ENCODE measurements around the gene UBD. TPM values are rescaled to one million over a fixed set of nuclear protein-coding genes. Genes with fewer than 3 reads are reported as not detected.

The UBD gene
- total RNA-seq, result under 1 TPM in 1 of 4 donors, not detected in 3; 0.36 TPM

DNA sequence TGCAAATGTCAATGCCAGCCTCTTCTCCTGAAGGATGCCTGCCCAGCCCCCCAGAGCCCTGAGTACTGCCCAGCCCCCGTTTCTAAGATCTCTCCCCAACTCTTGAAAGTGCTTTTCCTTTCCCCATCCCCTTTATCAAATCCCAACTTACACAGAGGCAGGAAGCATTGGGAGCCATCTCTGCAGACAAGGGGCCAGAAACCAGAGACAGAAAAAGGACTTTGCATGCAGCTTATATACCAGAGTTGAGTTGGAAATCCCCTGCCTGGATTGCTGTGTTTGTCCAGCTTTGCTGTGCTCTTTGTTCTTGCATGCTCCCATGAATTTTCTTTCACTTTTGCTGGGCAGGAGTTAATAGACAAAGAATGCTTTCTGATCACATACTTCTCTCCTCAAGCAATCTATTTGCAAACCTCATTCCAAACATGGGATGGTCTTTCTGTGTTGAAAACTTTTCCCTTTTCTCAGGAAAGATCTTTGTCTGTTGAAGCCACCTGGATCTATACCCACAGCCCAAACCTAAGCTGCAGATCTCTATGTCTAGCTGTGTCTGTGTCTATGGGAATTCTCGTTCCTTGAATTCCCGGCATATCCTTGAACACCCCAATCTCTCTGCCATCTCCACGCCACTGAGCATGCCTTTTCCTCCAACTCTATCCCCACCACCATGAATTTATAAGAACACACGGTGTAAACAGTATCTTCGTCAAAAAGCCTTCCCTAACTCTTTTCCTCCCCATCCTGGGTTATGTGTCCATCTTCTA lies at the start of gene UBD:
TSS of gene UBD (minus strand) at position 209 of the 764 bp plus-strand sequence. CDS start at position 178, 31 bp downstream.
- WGBS, 2 donors, result 75 to 83% methylated on average over 6 of the region's 6 CpGs
- no peak for DNase-seq (ENCODE audit: low spot score in 2 of 2)
- intact Hi-C loops (cut with DNase I; ENCODE audit: low total_unique reads), result no loop called here
- TF ChIP-seq, protein P1, sequence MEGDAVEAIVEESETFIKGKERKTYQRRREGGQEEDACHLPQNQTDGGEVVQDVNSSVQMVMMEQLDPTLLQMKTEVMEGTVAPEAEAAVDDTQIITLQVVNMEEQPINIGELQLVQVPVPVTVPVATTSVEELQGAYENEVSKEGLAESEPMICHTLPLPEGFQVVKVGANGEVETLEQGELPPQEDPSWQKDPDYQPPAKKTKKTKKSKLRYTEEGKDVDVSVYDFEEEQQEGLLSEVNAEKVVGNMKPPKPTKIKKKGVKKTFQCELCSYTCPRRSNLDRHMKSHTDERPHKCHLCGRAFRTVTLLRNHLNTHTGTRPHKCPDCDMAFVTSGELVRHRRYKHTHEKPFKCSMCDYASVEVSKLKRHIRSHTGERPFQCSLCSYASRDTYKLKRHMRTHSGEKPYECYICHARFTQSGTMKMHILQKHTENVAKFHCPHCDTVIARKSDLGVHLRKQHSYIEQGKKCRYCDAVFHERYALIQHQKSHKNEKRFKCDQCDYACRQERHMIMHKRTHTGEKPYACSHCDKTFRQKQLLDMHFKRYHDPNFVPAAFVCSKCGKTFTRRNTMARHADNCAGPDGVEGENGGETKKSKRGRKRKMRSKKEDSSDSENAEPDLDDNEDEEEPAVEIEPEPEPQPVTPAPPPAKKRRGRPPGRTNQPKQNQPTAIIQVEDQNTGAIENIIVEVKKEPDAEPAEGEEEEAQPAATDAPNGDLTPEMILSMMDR (IDR thresholded peaks at IDR 0.05), result no peak
- TF ChIP-seq POLR2A (IDR thresholded peaks at IDR 0.05), result no peak
- no peak within 1 kb of the TSS for H3K4me3 ChIP-seq (ENCODE audit: low read depth, poor library complexity, severe bottlenecking)

DNA sequence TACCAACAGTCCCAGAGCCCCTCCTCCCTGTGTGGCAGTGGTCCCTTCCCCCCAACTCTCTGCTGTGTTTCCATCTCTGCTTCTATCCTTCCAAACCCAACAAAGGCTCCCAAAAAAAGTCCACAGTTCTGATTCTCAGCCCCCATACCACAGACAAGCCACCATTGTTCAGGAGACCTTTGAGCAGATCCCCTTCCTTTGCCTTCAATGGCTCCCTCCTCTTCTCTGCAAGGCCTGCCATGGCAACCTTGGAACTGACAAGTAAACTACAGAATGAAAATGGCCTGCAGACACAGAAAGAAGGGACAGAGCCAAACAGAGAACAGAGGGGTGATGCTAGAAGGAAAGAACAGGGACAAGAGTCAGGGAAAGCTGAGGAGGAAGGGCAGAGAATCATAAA lies 48.6 kb upstream of the UBD start:
- no peak for DNase-seq (ENCODE audit: low spot score in 2 of 2)
- H3K4me3 ChIP-seq (ENCODE audit: low read depth, poor library complexity, severe bottlenecking), result no peak overlapping the region
- intact Hi-C loops (cut with DNase I; ENCODE audit: low total_unique reads), result no loop called here
- TF ChIP-seq, protein P1 (IDR thresholded peaks at IDR 0.05), result no peak
- TF ChIP-seq POLR2A (IDR thresholded peaks at IDR 0.05), result no peak

DNA sequence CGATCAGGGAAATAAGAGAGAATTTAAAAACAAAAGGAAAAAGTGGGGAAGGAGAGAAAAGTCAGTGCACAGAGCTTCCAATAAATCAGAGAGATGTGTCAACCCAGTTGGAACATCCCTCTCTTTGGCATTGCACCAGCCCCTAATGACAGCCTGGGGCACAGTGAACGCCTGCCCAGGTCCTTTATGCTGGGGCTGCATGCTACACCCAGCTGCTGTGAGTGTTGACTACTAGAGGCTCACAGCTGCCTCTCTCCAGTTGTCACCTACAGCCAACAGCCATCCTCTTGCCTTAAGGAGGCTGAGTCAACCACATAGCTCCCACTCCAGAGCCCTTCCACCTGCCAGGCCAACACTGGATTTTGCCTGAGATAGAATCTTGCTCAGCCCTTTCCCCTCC lies 44.4 kb upstream of the UBD start:
- TF ChIP-seq POLR2A (IDR thresholded peaks at IDR 0.05), result no peak
- TF ChIP-seq, protein P1 (IDR thresholded peaks at IDR 0.05), result no peak
- H3K4me3 ChIP-seq (ENCODE audit: low read depth, poor library complexity, severe bottlenecking), result no peak overlapping the region
- WGBS, 2 donors, result 49 to 71% methylated on average over 2 of the region's 2 CpGs
- intact Hi-C loops (cut with DNase I; ENCODE audit: low total_unique reads), result no loop called here
- no peak for DNase-seq (ENCODE audit: low spot score in 2 of 2)

DNA sequence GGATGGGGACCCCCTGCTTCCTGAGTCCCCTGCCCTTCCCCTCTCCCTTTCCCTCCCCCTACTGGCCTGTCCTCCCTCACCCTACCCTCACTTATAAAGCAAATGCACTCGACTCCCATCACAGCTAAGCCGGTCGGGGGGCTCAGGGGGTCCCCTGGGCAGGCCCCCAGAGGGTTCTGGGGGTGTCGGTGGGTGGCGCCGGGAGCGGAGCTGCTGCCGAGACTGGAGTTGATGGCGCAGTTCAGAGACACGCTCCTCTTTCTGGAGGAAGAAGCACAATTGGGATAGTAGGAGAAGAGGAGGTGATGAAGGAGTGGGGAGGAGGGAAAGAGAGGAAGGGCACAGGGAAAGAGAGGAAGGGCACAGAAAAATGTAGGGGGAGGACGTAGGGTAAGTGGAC lies 43.9 kb upstream of the UBD start:
- no peak for DNase-seq (ENCODE audit: low spot score in 2 of 2)
- TF ChIP-seq, protein P1 (IDR thresholded peaks at IDR 0.05), result no peak
- no peak for TF ChIP-seq POLR2A (IDR thresholded peaks at IDR 0.05)
- intact Hi-C loops (cut with DNase I; ENCODE audit: low total_unique reads), result no loop called here
- no peak overlapping the region for H3K4me3 ChIP-seq (ENCODE audit: low read depth, poor library complexity, severe bottlenecking)
- 80 to 86% methylated on average over 11 of the region's 11 CpGs for WGBS, 2 donors

DNA sequence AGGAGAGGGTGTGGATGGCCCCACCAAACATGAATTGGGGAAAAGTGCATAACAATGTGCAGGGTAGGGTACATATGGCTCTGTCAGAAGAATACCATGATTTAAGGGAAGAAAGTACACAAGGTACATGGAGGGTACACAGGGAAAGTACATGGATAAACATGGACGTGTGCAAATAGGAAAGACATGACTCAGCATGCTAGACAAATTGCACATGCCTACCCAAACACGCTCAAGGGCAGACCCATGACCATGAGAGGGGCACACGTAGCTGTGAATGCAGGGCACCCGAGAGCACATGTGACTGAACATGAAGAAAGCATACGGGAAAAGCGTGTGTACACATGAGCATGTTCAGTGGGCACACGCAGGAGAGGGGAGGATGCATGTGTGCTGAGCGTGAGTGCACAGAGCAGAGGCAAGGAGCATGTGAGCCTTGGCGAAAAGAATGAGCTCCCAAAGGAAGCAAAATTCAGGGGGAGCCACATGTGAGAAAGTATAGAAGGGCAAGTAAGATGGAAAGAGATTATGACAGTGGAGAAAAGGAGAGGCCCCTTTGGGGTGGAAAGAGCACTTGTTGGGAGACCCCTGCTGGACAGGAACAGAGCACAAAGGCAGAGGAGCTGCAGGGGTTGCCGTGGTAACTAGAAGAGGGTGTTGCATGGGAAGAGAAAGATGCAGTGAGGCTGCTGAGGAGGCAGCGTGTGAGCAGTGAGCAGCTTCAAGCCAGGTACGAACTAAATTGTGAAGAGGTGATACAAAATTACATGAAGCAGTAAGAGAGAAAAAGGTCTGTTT lies 43.2 kb upstream of the UBD start:
- H3K4me3 ChIP-seq (ENCODE audit: low read depth, poor library complexity, severe bottlenecking), result no peak overlapping the region
- WGBS, 2 donors, result 88 to 89% methylated on average over 12 of the region's 12 CpGs
- TF ChIP-seq POLR2A (IDR thresholded peaks at IDR 0.05), result no peak
- TF ChIP-seq, protein P1 (IDR thresholded peaks at IDR 0.05), result no peak
- no peak for DNase-seq (ENCODE audit: low spot score in 2 of 2)
- intact Hi-C loops (cut with DNase I; ENCODE audit: low total_unique reads), result no loop called here

Measured in lower leg skin (tissue), 4 donors.